ENCODE measurements around the gene PNMA1.

Gene PNMA1

DNA sequence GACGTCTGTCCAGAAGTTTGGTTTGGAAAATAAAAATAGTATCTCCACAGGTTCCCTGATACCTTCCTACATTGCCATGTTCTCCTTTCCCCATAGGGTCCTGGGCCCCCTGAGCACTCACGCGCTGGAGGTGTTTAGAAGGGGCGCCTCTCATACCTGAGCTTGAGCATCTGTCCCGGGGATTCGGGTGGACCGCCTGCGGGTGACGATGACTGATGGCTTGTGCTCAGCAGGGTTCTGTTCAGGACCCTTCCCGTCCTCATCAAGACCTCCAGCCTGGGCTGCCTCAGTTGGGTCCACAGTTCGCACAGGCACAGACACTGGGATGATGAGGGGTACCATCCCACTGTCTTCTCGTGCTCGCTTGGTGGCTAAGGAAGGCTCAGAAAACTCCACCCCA is 22.7 kb upstream of the PNMA1 start:
- DNase-seq, result no peak

DNA sequence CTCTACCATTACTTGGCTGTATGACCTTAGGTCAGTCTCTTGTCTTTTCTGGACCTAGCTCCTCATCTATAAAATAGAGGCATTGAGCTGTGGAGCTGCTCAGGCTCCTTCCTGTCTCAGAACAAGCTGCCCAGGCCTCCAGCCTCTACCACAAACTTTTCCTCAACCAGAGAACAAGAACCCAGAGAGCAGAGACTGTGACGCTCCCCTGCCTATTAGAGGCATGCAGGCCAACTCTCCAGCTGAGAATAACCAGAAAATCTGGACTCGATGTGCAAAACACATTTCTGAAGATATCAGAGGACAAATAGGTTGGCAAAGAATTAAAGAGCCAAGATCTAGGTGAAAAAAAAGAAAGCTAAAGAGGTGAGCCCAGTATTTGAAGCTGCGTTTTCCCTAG is 17.8 kb upstream of the PNMA1 start:
- no peak for DNase-seq

DNA sequence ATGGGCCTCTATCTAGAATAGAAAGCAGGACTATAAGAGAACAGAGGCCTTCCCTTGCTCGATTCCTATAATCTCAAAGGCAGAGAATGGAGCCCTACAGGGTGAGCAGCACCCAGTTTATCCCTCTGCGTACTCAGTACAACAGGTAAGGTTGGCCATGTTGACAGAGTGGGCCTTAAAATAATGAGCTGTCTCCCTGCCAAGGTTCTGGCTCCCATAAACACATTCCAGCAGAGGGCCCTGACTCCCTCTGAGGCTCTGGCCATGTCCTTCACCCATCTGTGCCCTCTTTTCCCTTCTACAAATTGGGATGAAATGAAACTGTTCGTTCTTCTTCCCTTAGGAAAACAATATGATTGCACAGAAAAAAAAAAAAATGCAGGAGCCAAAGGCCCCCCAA is 16.9 kb upstream of the PNMA1 start:
- no peak for DNase-seq

DNA sequence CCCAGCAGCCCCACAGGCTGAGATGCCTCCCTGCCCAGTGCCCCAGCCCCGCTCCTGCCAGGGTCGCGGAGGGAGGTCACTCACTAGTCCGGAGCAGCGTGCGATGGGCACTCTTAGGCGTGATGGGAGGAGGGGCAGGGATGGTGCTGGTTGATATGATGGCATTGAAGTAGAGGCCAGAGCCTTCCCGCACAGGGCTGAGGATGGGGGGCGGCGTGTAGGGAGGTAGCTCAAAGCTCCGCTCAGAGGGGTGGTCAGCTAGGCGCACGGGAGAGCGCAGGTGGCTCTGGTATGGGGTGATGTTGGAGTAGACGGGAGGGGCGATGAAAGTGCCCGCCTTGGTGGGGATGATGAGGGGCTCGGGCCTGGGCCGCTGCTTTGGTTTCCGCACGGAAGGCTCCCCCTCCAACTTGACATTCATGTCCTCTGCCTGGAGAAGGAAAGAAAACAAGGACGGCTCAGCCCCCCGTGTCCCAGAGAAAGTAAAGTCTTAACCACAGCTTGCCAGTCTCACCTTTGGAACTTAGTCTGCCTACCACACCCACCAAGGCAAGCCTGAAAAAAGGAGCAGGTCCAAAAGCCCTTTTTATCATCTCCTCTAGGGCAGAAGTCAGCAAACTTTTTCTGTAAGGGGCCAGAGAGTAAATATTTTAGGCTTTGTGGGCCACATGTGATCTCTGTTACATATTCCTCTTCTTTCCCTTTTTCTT is 15.5 kb upstream of the PNMA1 start:
- DNase-seq, result no peak

DNA sequence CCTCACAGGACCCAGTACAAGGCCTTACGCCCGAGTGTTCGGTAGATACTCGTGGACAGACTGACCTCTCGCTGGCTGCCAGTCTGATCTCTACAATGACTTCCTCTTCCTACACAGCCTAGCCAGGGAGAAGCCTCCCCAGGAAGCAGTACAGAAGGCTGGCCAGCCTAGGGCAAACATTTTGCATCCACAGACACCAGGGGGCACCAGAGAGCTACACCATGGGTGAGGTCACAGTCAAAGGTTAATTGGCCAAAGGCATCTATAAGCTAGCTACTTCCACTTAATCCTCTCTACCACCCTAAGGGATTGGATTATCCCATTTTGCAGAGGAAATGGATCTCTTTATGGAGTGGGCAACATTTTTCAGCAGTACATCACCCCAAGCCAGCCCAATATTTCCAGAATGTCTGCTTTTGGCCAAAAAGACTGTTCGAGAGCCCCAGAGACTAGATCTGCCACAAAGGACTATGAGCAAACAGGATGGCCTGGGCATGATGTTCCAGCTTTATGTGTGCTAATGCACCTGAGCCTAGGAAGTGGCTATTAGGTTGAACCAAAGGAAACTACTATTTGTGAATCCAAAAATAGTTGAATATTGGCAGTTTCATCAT is 14.6 kb upstream of the PNMA1 start:
- peak; percentile 77 for DNase-seq

DNA sequence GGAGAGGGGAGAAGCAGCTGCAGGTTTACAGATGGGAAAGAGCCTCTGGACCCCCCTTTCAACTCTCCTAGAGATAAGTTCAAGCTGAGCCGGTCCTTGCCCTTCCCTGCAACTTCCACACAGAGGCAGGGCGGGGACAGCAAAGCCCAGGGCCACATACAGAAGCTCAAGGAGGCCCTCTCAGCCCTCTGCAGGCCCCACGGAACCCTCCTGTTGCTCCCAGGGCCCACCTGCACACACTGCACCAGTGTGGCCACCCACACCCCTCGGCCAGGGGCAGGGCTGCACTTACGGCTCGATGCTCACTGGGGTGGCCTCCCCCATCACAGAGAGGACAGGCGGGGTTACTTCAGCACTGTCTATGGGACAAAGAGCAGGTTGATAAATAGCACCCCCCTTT is 13.0 kb upstream of the PNMA1 start:
- DNase-seq, result no peak

DNA sequence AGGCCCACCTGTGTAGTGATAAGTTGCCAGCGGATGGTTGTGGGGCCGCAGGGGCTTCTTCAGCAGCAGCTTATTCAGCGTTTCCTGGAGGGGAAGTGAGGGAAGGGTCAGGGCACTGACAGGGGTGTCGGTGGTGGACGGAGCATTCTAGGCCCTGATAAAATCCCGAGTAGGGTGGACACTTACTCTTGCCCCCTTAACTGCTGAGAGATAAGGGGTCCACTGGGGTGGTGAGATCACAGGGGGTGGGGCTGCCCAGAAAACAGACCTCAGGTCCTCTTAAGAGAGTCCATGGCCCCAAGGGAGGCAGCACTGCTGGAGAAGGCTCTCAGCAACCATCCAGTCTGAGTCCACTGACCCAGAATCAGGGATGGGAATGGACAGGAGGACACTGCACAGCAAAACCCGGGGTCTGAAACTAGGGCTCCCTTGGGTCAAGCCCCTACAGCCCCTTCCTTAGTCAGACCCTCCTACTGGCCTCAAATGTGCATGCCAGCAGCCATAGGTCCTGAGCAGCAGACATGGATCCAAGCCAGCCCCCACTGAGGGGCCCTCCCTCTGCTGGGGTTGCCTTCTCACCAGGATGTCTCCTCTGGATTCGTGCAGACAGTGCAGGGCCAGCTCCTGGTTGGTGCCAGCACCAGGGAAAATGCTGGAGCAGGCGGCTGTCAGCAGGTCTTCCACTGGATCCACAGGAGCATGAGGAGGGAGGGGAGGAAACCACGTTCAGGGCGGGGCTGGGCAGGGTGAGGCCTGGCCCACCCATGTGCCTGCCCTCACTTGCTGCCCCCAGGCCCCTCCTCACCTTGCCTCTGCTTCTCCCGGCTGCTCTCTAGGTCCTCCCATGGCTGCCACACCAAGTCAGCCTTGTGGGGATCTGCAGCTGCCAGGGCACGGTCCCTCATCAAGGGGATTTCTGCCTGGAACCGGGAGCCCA is 12.1 kb upstream of the PNMA1 start:
- no peak for DNase-seq

DNA sequence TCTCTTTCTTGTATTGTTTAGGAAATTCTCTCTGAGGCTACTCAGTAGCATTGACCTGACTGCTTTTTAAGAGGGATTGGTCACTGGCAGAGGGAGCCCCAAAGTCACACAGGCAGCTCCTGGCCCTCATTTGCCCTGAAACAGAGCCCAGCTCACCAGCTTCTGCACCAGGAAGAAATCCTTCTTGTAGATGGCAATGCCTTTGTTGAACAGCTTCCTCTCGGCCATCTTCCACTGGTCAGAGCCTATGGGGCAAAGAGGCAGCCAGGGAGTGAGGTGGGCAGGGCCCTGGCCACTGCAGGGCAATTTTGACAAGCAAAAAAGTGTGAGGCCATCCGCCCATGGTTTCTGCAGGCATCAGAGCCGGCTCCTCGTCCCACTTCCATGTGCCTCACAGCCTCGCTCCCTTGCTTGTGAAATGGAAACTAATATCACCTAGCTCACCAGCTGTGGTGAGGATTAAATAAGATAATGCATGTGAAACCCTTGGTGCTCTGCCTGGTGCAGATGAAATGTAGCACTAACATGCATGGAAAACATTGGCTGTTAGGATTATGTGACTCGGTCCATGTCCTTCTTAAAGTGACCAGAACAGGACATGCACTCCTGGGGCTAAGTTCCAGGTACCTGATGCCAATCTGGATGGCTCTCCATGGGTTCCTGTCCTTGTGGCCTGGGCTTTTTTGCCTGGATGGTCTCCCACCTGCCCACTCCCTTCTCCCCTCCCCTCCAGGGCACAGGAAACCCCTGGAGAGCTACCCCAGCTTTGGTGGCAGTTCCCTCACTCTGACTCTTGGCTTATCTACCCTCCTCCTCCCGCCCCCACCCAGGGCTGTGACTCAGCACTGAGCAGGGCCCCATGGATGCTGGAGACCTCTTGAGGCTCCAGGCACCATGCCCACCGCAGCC is 11.2 kb upstream of the PNMA1 start:
- DNase-seq, result no peak

DNA sequence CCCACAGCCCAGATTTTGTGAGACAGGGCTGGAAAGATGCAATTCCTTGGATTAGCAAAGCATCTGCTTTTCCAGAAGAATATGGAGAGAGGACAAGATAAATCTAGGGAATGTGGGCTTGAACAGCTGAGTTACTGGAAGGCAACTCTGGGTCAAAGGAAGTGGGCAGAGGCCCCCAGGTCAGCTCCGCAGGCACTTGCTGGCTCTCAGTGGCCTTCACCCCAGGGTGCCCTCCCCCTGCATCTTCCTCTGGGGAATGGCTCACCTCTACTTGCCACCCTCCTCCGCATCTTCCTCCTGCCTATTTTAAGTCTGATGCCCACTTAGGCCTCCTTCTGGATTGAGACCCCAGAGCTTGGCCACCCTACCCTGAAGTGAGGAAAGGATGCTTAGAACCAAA is 10.5 kb upstream of the PNMA1 start:
- no peak for DNase-seq

DNA sequence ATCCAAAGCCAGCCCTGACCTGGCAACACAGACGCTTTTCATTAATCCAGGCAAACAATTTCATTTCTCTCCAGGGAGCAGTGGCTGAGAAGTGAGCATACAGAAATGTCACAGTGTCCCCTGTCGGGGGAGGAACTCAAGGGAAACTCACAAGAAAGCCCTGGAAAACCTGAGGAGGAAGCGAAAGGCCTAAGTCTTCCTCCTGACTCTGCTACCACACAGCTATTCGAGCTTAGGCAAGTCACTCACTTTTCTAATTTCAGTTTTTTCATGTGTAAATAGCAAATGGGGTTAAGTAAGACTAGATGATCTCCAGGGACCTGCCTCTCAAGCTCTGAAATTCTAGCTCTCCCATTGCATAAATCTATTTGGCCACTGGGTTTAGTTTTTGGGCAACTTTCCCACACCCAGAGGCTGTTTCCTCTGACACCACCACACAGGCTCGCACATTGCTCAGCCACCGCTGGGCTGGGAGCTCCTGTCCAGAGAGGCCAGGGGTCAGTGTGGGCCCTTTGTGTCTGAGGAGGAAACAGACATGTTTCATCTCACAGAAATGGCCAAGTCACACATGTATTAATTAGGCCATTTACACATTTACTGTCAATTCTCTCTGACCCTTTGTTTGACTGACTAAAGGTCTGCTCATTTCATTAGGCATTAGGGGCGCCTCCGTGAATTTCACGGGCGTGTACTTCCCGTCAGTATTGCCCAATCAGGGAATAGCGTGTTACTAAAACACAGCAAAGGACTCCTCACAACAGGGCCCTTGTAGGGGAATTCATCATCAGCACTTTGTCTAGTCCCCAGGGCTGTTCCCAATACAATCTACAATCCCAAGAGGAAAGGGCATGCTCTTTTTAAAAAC is 9.8 kb upstream of the PNMA1 start:
- DNase-seq, result peak; percentile 61

DNA sequence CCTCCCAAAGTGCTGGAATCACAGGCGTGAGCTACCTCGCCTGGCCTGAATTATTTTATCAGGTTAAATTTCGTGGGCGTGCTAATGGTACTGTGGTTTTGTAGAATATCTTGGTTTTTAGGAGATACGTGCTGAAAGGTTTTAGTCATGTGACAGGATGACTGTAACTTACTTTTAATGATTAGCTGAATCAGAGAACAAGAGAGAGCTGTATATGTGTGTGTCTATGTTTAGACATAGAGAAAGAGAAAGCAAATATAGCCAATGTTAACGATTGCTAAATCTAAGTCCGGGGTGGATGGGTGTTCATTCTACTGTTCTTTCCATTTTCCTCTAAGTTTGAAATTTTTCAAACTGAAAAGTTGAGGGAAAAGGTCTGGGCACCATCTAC is 9.2 kb upstream of the PNMA1 start:
- no peak for DNase-seq

DNA sequence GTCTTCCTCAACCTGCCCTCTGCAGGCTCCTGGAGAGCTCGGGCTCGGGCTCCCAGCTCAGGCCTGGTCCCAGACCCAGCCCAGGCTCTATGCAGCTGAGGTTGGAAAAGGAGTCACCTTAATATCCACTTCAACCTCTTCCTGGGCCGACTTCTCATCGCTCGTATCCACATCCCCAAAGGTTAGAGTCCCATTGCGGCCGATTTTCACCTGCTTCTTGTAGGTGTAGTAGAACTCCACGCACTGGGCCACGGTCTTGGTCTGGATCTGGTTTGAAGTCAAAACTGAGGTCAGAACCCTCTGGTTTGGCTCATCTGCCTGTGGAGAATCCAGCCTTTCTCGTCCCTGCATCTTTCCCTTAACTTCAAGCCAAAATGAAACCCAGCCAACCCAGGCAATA is 8.4 kb upstream of the PNMA1 start:
- peak; percentile 5 for DNase-seq

DNA sequence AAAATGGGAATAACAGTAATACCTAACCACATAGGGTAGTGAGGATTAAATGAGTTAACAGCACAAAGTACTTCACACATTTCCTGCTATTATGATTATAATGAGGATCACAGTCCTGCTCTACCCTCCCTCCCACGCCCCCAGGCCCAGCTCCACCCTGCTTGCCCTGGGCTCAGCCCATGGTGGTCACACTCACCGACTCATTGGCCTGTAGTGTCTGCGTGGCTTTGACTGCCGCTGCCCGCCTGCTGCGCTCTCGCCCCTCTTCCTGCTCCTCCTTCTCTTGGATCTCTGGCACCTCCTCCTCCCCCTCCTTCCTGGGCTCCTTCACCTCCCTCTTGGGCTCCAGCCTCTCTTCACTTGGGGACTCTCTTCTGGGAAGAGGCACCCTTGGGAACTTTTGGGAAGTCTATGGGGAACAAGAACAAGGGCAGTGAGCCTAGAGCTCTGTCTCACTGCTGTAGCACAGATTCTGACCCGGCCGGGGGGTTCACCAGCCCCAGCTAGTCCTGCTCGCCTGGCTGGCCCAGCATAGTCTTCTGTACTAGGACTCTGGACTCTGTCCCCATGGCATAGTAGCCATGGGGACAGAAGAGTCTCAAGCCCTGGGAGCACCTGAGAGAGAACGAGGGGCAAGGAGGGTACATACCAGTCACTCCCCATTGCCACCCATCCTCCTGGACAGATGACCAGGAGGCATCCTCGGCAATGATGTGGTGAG is 7.1 kb upstream of the PNMA1 start:
- peak; percentile 7 for DNase-seq

DNA sequence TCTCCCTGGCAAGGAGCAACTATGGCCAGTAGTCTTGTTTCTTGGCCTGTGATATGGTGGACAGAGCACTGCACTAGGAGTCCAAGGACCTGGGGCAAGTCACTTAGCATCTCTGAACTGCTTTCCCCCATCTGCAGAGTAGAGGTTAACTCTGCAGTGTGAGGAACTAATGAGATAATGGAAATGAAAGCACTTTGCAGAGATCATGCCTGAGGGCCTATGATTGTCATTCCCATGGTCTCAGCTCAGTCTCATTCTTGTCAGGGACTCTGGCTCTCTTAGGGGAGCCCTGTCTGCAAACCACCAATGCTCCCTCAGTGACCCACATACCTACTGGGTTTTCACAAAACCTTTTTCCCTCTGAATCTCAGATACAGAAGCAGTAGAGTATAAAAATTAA is 6.5 kb upstream of the PNMA1 start:
- peak; percentile 5 for DNase-seq

DNA sequence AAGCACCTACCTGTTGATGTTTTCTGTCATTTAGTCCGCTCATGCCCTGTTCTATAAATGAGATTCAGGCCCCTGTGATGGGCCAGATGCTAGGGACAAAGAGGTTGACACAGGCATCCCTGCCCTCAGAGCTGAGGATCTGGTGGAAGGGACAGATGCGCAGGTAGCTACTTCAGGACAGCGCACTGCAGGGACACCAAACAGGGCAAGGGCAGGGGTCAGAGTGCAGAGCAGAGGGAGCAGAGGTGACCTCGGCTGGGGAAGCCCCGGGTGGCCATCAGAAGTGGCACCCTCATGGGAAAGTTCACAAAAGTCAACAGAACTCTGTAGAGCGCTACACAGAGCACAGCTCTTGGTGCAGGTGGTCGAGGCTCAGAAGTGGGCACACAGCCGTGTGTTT is 5.6 kb upstream of the PNMA1 start:
- DNase-seq, result no peak

DNA sequence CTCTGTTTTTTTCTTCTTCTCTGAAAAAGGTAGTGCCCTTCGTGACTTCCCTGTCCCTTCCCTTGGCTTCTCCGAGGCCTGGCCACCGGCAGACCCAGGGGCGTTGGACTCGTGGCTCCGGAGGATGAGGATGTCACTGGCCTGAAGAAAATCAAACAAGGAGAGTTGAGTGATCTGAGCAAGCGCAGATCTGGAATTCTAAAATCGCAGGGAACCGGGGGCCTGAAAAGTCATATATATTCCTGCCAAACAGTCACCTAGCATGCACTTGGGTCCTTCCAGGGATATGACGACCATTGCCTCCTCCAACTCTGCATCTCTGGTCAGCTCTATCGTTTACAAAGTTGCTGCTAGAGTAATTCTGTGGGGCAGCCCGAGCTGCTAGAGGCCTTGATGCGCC is 5.2 kb upstream of the PNMA1 start:
- DNase-seq, result no peak

DNA sequence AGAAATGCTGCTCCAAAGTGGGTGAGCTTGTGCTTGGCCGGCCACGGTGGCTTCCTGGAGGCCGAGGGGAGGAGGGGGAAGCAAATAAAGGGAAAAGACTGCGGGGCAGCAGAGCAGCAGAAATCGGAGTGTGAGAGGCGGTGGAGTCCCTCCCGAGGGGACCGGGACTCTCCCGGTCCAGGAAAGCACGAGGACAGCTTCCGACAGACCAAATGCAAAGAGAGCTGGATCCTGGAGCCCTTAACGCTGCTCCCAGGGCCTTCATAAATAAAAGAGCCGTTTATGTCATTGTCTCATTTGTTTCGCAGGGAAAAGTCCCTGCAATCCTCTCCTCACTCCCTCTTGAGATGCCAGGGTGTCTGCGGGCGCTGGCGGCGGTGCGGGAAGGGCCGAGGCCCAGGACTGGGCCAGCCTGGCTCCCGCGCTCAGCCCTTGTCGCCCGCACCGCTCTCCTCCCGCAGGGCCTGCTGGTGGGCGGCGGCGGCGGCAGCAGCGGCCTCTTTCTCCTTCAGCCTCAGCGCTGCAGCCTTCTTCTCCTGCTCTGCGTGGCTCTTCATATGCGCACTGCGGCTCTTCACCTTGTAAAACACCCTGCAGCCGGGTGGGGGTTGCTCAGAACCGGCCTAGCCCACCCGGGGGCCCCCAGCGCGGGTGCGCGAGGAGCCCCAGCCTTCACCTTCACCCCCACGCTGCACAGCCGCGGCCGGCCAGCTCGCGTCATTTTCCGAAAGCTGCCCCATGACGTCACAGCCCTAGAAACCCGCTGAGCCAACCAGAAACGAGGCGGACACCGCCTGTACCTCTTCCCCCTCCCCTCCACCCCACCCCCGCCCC is 4.5 kb upstream of the PNMA1 start:
- DNase-seq, result no peak

DNA sequence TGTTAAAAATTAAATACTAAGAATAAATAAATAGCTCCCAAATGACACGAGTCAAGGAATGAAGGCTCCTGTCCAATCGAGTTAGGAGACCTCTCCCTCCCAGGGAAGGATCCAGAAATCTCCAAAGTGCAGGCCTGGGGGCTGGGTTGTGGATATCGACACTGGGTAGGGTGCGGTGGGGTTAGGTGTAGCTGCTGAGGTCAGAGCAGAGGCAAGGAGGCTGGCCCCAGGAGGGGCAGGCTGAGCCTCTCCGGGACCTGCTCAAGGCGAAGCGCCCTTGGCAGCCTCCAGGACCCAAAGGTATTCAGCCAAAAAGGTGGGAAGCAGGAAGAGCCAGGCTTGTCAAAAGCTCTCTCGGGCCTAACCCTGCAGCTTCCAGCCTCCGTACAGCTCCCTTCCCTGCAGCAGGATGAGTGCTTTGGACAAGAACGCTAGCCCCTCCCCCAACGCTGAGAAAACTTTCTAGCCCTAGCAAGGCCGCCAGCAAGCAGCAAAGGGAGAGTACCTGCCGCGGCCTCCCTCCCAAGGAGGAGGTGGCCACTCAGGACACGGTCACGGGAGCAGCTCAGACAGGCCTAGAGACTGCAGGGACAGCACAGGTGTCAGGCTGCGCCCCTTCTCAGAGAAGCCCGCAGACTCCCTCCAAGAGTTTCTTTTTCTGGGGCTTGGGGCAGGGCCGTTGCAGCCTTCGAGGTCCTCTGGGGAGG is 3.7 kb upstream of the PNMA1 start:
- no peak for DNase-seq

DNA sequence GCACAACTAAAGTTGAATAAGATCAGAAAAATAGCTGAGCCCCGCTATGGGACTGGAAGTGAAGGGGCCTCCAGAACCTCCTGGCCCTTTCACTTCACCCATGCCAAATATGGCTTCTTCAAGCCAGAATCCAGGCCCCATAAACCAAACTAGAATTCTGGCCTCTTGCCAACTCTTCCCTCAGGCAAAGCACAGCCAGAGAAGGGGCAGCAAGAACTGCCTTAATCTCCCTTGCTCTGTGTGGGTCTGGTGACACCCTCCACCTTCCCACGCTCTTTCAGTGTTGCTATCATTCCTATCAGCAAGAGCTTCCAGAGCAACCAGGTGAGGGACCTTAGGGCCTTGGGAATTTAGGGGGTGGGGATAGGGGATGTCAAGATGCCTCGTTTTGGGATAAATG is 3.1 kb upstream of the PNMA1 start:
- DNase-seq, result no peak

DNA sequence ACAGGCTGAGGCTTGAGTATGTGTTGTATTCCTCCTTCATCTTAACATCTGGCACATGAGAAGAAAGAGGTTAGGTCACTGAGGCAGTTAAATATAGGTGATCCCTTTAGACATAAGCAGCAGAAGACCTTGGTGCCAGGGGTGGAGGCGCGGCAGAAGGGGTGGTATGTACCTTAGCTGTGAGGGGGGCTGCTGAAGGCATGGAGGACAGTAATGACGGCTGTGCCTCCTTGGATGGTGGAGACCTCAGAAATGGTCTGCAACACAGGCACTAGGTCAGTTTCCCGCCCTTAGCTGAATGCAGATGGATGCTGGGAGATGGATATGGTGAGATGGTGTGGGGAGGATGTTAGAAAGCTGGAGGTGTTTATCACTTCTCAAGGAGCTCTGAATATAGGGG is 1.5 kb upstream of the PNMA1 start:
- DNase-seq, result no peak

Data from 8988T (cell line).